Kasumi-1 (cell line): ENCODE data around the gene ARMC5.
"Not testable (repeated sequence)": the region's sequence is repeated elsewhere in the genome, so short reads cannot be mapped to it uniquely, and the experiment has no call there.

ENCODE experiments used
- DNase-seq, 2 experiments: peaks; one replicate each; lab custom pipeline; 2025; lab: John Stamatoyannopoulos, UW

The ARMC5 gene

GRCh38 chr16:31430380-31431052, 28.8 kb upstream of the ARMC5 start:
- no peak for DNase-seq

- no peak for DNase-seq
Measured at GRCh38 chr16:31435341-31436220, 23.7 kb upstream of the ARMC5 start.

- DNase-seq, result no peak
Measured at GRCh38 chr16:31436221-31437045, 22.9 kb upstream of the ARMC5 start.

- no peak for DNase-seq
Measured at GRCh38 chr16:31438414-31438813, 20.9 kb upstream of the ARMC5 start.

- DNase-seq, result not testable (repeated sequence)
Measured at GRCh38 chr16:31439023-31439422, 20.3 kb upstream of the ARMC5 start.

GRCh38 chr16:31439519-31439918, 19.8 kb upstream of the ARMC5 start:
- DNase-seq, result no peak

GRCh38 chr16:31440516-31441184, 18.7 kb upstream of the ARMC5 start:
- no peak for DNase-seq

GRCh38 chr16:31441956-31442355, 17.3 kb upstream of the ARMC5 start:
- no peak for DNase-seq

GRCh38 chr16:31445931-31446330, 13.4 kb upstream of the ARMC5 start:
- DNase-seq, result not testable (repeated sequence)

GRCh38 chr16:31451201-31451600, 8.1 kb upstream of the ARMC5 start:
- no peak for DNase-seq

- DNase-seq, result peak; percentile 56 to 69
Measured at GRCh38 chr16:31451681-31452351, 7.5 kb upstream of the ARMC5 start.

- no peak for DNase-seq
Measured at GRCh38 chr16:31452631-31453106, 6.6 kb upstream of the ARMC5 start.

- no peak for DNase-seq
Measured at GRCh38 chr16:31453255-31454204, 5.8 kb upstream of the ARMC5 start.

- peak in 1 of 2 experiments; percentile 19 for DNase-seq
Measured at GRCh38 chr16:31455601-31456314, 3.5 kb upstream of the ARMC5 start.

GRCh38 chr16:31456988-31457360, 2.3 kb upstream of the ARMC5 start:
- DNase-seq, result no peak

- peak; percentile 42 to 52 for DNase-seq
Measured at GRCh38 chr16:31458073-31458843, 1.0 kb upstream of the ARMC5 start.

- DNase-seq, result peak; percentile 89 to 91
Measured at GRCh38 chr16:31459687-31460581, 633 bp downstream of the ARMC5 start.
